AG20443 (cell line): ENCODE measurements around the gene PRKN.

Experiments used
- DNase-seq: peaks from one replicate; pipeline ENCODE4 v3.0.0; 2012; ENCODE audit warnings: low spot score, mixed read lengths

PRKN gene

GRCh38 chr6:161658211-161658610 is 1069.4 kb downstream of the PRKN start:
- DNase-seq, result no peak

GRCh38 chr6:161654209-161654608 is 1073.4 kb downstream of the PRKN start:
- DNase-seq, result no peak

- no peak for DNase-seq
Measured at GRCh38 chr6:161651949-161652348, 1075.6 kb downstream of the PRKN start.

GRCh38 chr6:161649841-161650240 is 1077.7 kb downstream of the PRKN start:
- no peak for DNase-seq

GRCh38 chr6:161649068-161649467 is 1078.5 kb downstream of the PRKN start:
- no peak for DNase-seq

- DNase-seq, result no peak
Measured at GRCh38 chr6:161647234-161647633, 1080.3 kb downstream of the PRKN start.

GRCh38 chr6:161644521-161644920 is 1083.0 kb downstream of the PRKN start:
- DNase-seq, result no peak

- DNase-seq, result no peak
Measured at GRCh38 chr6:161641175-161641574, 1086.4 kb downstream of the PRKN start.

GRCh38 chr6:161639772-161640171 is 1087.8 kb downstream of the PRKN start:
- no peak for DNase-seq

- DNase-seq, result no peak
Measured at GRCh38 chr6:161637658-161638057, 1089.9 kb downstream of the PRKN start.

GRCh38 chr6:161636882-161637430 is 1090.6 kb downstream of the PRKN start:
- DNase-seq, result no peak

- no peak for DNase-seq
Measured at GRCh38 chr6:161635975-161636374, 1091.6 kb downstream of the PRKN start.

GRCh38 chr6:161634916-161635315 is 1092.7 kb downstream of the PRKN start:
- no peak for DNase-seq

- DNase-seq, result peak; percentile 65
Measured at GRCh38 chr6:161631676-161632194, 1095.8 kb downstream of the PRKN start.

GRCh38 chr6:161630674-161631073 is 1096.9 kb downstream of the PRKN start:
- DNase-seq, result peak; percentile 38

GRCh38 chr6:161626132-161626676 is 1101.4 kb downstream of the PRKN start:
- no peak for DNase-seq

GRCh38 chr6:161624111-161624510 is 1103.5 kb downstream of the PRKN start:
- no peak for DNase-seq

GRCh38 chr6:161622779-161623178 is 1104.8 kb downstream of the PRKN start:
- DNase-seq, result no peak

GRCh38 chr6:161618831-161619454 is 1108.6 kb downstream of the PRKN start:
- DNase-seq, result peak; percentile 82

- DNase-seq, result no peak
Measured at GRCh38 chr6:161613711-161614110, 1113.9 kb downstream of the PRKN start.

- DNase-seq, result no peak
Measured at GRCh38 chr6:161608771-161609170, 1118.8 kb downstream of the PRKN start.

- DNase-seq, result no peak
Measured at GRCh38 chr6:161607696-161608297, 1119.8 kb downstream of the PRKN start.

- no peak for DNase-seq
Measured at GRCh38 chr6:161602359-161602758, 1125.2 kb downstream of the PRKN start.
